Cardiac fibroblast (primary cell): ENCODE data around the gene SNAI3.

Experiments
- DNase-seq, 2 donors: peaks; one replicate each; pipeline versions ENCODE4 v3.0.0 to v3.0.0-alpha.2; 2010; ENCODE audit warnings: low read depth in 2 of 2
- H3K4me3 ChIP-seq, 2 donors: replicated peaks in 1 of 2; 1 replicate in 1 of 2; 2 replicates in 1 of 2; pipeline ENCODE4 v1.5.1; 2011; ENCODE audit warnings: low read depth in 2 of 2, low read length in 2 of 2, mild to moderate bottlenecking in 2 of 2, moderate library complexity in 1 of 2
- TF ChIP-seq, protein P1 (sequence below): IDR thresholded peaks from one replicate; pipeline ENCODE4 v1.5.1; 2011; ENCODE audit warnings: low read depth, mild to moderate bottlenecking, low read length, inconsistent platforms

The SNAI3 gene

DNA sequence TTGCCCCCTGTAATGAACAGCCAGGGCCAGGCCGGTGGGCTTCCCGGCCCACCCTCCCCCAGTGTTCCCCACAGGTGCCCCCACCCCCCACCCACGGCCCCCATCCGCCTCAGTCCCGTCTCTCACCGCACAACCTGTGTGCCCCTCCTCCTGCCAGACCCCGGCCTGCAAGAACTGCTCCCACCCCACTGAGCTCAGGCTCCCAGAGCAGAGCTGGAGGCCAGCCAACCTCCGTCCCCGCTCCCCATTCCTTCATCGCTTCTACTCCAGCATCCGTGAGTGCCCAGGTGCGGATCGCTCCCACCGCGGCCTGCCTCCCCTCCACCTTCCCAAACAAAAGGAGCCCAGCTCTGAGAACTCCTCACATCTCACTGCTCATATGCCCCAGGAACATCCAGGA is 27.6 kb downstream of the SNAI3 start:
- H3K4me3 ChIP-seq = no peak overlapping the region
- TF ChIP-seq, protein P1, sequence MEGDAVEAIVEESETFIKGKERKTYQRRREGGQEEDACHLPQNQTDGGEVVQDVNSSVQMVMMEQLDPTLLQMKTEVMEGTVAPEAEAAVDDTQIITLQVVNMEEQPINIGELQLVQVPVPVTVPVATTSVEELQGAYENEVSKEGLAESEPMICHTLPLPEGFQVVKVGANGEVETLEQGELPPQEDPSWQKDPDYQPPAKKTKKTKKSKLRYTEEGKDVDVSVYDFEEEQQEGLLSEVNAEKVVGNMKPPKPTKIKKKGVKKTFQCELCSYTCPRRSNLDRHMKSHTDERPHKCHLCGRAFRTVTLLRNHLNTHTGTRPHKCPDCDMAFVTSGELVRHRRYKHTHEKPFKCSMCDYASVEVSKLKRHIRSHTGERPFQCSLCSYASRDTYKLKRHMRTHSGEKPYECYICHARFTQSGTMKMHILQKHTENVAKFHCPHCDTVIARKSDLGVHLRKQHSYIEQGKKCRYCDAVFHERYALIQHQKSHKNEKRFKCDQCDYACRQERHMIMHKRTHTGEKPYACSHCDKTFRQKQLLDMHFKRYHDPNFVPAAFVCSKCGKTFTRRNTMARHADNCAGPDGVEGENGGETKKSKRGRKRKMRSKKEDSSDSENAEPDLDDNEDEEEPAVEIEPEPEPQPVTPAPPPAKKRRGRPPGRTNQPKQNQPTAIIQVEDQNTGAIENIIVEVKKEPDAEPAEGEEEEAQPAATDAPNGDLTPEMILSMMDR = no peak
- no peak for DNase-seq

DNA sequence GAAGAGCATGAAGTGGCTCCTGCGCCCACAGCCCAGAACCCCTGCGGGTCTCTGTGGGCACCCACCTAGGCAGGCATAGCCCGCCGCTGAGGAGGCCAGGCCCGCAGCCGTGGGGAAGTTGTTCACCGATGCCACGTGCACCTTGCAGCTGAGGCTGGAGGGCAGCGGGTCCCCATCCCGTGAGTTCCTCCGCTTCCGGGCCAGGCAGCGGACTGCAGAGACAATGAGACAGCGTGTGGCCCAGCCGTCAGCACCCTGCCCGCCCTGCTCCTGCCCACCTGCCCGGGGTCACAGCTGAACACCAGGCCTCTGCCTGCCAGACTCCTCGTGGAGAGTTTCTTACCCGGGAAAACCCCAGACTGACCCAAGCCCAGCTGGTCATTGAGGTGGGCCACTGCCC is 28.9 kb downstream of the SNAI3 start:
- no peak overlapping the region for H3K4me3 ChIP-seq
- TF ChIP-seq, protein P1 = no peak
- no peak for DNase-seq

DNA sequence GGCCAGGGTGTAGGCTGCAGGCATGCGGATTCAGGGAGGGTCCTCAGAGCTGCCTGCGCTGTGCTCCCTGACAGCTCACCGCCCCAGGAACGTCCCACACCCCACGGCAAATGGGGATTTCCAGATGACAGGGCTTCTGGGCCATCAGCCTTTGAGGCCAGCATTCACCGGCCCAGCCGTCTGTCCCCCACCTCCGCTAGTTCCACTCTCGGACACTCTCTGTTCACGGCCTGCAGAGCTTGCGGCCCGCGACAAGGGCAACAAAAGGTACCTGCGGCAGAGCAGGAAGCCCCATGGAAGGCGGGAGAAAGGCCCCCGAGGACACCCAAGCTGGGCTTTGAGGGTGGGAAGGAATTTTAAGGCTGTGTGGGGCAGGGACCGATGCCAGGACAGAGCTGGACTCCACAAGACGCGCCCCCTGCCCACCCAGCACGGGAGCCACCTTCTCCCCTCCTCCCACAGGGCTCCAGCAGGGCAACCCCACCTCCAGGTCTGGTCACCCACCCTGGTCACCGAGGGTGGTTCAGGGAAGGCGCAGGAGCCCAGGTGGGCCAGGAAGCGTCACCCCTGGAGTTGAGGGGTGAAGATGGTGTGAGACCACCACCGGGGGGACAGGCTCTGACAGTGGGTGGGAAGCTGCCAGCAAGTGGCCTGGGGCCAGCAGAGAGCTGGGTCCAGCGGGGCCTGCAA is 29.9 kb downstream of the SNAI3 start:
- H3K4me3 ChIP-seq = no peak overlapping the region
- DNase-seq = no peak
- TF ChIP-seq, protein P1 = no peak

DNA sequence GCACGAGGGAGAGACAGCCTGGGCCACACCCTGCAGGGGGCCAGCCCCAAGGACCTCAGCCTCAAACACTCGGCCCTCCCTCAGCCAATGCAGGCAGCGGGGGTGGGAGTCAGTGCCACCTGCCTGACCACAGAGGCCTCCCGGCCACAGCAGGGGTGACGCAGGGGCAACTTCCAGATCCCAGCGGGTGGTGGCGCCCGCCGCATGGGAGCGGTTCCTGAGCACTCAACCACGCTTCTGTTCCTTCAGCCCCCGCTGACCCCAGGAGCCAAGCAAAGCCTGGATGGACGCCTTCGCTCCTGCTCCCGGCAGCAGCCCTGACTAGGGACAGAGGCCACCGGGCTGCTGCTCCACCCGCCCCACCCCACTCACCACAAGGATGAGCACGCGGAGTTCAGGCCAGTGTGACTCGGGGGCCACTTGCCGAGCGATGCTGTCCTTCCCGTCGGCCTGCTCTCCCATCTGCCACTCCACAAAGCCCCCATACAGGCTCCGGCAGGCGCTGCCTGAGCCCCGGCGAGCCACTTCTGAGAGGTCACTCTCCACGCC is 30.5 kb downstream of the SNAI3 start:
- no peak overlapping the region for H3K4me3 ChIP-seq
- DNase-seq = no peak
- TF ChIP-seq, protein P1 = no peak

DNA sequence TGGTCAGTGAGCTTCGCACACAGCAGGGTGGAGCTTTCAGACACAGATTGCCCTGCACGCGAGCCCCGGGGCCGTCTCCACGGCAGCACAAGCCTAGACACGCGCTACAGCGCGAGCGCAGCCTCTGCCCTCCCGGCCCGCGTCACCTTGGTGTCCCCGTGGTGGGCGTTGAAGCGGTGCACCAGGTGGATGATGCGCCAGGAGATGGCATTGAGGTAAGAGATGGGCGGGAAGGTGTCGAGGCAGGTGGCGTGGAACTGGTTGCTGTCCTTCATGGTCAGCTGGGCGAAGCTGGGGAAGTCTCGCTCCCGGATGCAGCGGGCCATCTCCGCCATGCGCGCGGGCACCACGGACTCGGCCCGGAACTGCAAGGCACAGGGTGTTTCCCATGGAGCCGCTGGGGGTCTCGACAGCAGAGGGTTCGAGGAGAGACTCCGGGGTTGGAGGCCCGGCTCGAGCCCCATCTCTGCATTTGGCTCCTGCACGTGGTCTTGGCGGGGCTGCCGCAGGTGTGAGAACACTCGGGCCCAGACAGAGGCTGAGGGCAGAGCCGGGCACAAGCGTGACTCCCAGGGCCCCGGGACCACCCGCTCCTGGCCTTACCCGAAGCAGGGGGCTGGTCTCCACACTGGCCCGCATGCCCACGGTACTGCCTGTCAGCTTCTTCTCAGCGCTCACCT is 31.1 kb downstream of the SNAI3 start:
- TF ChIP-seq, protein P1 = no peak
- no peak for DNase-seq
- no peak overlapping the region for H3K4me3 ChIP-seq

DNA sequence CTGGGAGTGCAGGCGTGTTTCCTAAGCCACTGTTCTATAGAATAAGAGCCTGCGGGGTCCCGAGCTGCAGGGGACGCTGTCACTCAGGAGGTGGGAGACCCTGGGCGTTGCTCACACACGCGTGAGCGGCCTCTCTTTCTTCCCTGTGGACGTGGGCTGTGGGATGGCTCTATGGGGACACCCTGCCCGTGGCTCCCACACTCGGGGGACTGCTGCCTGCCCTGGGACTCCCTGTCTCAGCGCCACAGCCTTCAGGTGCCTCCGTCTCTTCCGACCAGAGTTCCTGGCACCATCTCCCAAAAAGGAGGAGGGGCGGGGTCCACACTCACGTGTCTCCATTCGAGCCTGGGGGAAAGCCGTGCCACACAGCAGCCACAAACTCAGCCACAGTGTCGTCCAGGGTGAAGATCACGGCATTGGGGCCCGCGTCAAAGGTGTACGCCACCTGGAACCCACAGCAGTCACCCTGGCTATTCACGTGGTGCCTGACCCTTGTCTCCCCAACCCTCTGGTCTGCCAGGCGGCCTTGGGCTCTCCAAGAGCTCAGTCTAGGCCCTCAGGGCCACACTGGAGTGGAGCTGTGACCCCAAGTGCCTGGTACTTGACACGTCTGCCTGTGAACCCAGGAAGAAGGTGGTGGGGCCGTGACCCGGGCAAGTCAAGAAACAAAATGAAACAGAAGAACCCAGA is 31.8 kb downstream of the SNAI3 start:
- no peak for DNase-seq

More for the DNA sequence above, 31.8 kb downstream of the SNAI3 start:
- H3K4me3 ChIP-seq = no peak overlapping the region
- TF ChIP-seq, protein P1 = no peak
